Activated T-cell treated with anti-CD3 and anti-CD28 coated beads, Interleukin-2, amount 50 U/mL, for 4 hours (primary cell): Measurements from ENCODE around the gene FBP1. TPM values are rescaled to one million over a fixed set of nuclear protein-coding genes. Genes with fewer than 3 reads are reported as not detected.
"Not testable (repeated sequence)": the region's sequence is repeated elsewhere in the genome, so short reads cannot be mapped to it uniquely, and the experiment has no call there.

ENCODE experiments used
- ATAC-seq, 2 donors: fragments of 200-7000 bp; cut with Tn5 transposase; one replicate each; pipeline ENCODE4 v1.10.0; 2021
- DNase-seq: peaks from one replicate; pipeline ENCODE4 v3.0.0-alpha.2; 2020
- H3K27me3 Mint-ChIP-seq: one replicate; pipeline ENCODE4 v1.8.0; 2021; ENCODE audit warnings: low read depth, mixed read lengths
- H3K36me3 Mint-ChIP-seq: one replicate; pipeline ENCODE4 v1.8.0; 2022; ENCODE audit warnings: mixed read lengths; ENCODE audit not compliant: insufficient read depth
- H3K4me1 Mint-ChIP-seq: one replicate; pipeline ENCODE4 v1.8.0; 2021; ENCODE audit warnings: low read depth, mixed read lengths
- H3K4me3 Mint-ChIP-seq: one replicate; pipeline ENCODE4 v1.8.0; 2021; ENCODE audit warnings: mild to moderate bottlenecking, moderate library complexity, mixed read lengths
- H3K9me3 Mint-ChIP-seq: one replicate; pipeline ENCODE4 v1.8.0; 2021; ENCODE audit warnings: mixed read lengths
- total RNA-seq, 3 donors: library from RNA; stranded (reverse); gene quantifications; one replicate each; pipeline ENCODE4 v1.2.1, GENCODE V29; 2021

The FBP1 gene
- total RNA-seq, 3 donors from 2014 or later = 0.47 to 0.51 (median 0.49) TPM

DNA sequence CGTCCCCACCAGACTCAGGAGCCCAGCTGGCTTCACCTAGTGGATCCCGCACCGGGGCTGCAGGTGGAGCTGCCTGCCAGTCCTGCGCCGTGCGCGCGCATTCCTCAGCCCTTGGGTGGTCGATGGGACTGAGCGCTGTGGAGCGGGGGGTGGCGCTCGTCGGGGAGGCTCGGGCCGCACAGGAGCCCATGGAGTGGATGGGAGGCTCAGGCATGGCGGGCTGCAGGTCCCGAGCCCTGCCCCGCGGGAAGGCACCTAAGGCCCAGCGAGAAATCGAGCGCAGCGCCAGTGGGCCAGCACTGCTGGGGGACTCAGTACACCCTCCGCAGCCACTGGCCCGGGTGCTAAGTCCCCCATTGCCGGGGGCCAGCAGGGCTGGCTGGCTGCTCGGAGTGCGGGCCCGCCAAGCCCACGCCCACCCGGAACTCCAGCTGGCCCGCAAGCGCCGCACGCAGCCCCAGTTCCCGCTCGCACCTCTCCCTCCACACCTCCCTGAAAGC is 48.2 kb downstream of the FBP1 start:
- not testable (repeated sequence) for H3K4me1 Mint-ChIP-seq, H3K4me3 Mint-ChIP-seq, H3K9me3 Mint-ChIP-seq, H3K36me3 Mint-ChIP-seq, DNase-seq, ATAC-seq
- peaks cover 16% of the 10 kb centered on the region for H3K27me3 Mint-ChIP-seq

DNA sequence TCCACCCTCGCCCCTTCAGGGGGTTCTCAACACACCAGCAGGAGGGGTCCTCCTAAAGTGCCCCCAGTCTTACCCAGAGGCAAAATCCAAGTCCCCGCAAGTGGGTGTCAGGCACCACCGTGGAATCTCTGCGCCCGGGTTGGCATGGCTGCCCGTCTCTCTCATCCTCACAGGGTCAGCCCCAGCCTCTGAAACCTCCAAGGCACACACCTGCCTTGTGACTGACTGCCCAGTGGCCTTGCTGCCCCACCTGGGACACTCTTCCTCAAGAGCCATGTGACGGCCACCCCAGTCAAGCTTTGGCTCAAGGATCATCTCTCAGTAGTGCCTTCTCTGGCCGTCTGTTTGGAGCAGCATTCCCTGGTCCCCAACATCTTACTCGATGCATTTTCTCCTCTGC is 50.6 kb downstream of the FBP1 start:
- Mint-ChIP-seq H3K4me3 (no peak overlapping the region), H3K36me3 (no peaks in the 10 kb centered on the region), H3K4me1 (peaks cover 17% of the 10 kb centered on the region), H3K27me3 (peaks cover 13% of the 10 kb centered on the region), H3K9me3 (no peaks in the 10 kb centered on the region)
- ATAC-seq (no peak), DNase-seq (no peak)

DNA sequence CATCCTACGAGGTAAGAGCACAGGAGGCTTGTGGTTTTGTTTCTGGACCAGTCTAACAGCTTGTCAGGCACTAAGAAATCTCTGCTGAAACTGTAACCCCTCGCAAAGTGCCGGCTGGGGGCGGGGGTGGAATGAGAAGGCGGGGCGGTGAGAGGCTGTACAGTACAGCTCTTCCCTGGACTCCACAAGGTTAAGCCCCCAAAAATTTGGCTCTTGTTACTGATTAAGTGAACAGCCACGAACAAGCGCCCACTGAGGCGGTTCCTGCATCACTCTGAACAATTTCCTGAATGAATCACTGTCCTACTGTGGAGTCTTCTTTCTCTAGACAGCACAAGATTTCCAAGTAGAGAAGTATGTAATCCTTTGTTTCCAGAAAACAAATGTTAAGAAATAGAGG is 52.5 kb downstream of the FBP1 start:
- Mint-ChIP-seq H3K27me3 (peaks cover 13% of the 10 kb centered on the region), H3K9me3 (no peaks in the 10 kb centered on the region), H3K36me3 (no peaks in the 10 kb centered on the region), H3K4me3 (no peak overlapping the region), H3K4me1 (peaks cover 17% of the 10 kb centered on the region)
- DNase-seq (no peak), ATAC-seq (no peak)

GRCh38 chr9:94586316-94586715 is 53.0 kb downstream of the FBP1 start:
- ATAC-seq (peak in 1 of 2 donors; percentile 53), DNase-seq (no peak)
- Mint-ChIP-seq H3K4me1 (peaks cover 17% of the 10 kb centered on the region), H3K27me3 (peaks cover 13% of the 10 kb centered on the region), H3K4me3 (no peak overlapping the region), H3K9me3 (no peaks in the 10 kb centered on the region), H3K36me3 (no peaks in the 10 kb centered on the region)

DNA sequence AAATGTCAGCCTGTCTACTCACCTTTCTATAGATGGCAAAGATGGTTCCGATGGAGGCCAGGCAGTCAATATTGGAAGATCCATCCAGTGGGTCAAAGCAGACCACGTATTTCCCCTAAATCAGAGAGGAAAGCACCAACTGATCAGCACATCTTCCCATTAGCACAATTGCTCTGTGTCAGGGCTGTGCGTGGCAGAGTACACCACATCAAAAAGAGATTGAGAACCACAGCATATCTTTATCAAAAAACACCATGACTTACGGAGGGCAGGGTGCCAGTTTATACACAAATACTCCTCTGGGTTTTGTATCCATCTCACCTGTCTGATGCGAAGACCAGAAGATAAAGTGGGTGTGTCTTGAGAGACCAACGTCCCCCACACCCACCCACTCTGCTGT is 54.8 kb downstream of the FBP1 start:
- no peaks in the 10 kb centered on the region for H3K9me3 Mint-ChIP-seq
- H3K4me1 Mint-ChIP-seq = peaks cover 17% of the 10 kb centered on the region
- H3K4me3 Mint-ChIP-seq = no peak overlapping the region
- no peaks in the 10 kb centered on the region for H3K36me3 Mint-ChIP-seq
- DNase-seq (no peak), ATAC-seq (peak in 1 of 2 donors; percentile 62)
- H3K27me3 Mint-ChIP-seq = peaks cover 10% of the 10 kb centered on the region

- Mint-ChIP-seq H3K4me1 (peaks cover 17% of the 10 kb centered on the region), H3K36me3 (no peaks in the 10 kb centered on the region), H3K4me3 (no peak overlapping the region), H3K27me3 (peaks cover 2% of the 10 kb centered on the region), H3K9me3 (no peaks in the 10 kb centered on the region)
- no peak for ATAC-seq
- no peak for DNase-seq
These were observed 57.6 kb downstream of the FBP1 start for GRCh38 chr9:94581728-94582127.

- H3K36me3 Mint-ChIP-seq = no peaks in the 10 kb centered on the region
- no peak overlapping the region for H3K4me3 Mint-ChIP-seq
- H3K9me3 Mint-ChIP-seq = no peaks in the 10 kb centered on the region
- DNase-seq (no peak), ATAC-seq (no peak)
- no peaks in the 10 kb centered on the region for H3K4me1 Mint-ChIP-seq
- peaks cover 10% of the 10 kb centered on the region for H3K27me3 Mint-ChIP-seq
These were observed 61.7 kb downstream of the FBP1 start for GRCh38 chr9:94577571-94577970.

- DNase-seq (no peak), ATAC-seq (no peak)
- Mint-ChIP-seq H3K9me3 (no peaks in the 10 kb centered on the region), H3K27me3 (peaks cover 15% of the 10 kb centered on the region), H3K36me3 (no peaks in the 10 kb centered on the region), H3K4me3 (no peak overlapping the region), H3K4me1 (no peaks in the 10 kb centered on the region)
These were observed 62.3 kb downstream of the FBP1 start for GRCh38 chr9:94577036-94577435.

DNA sequence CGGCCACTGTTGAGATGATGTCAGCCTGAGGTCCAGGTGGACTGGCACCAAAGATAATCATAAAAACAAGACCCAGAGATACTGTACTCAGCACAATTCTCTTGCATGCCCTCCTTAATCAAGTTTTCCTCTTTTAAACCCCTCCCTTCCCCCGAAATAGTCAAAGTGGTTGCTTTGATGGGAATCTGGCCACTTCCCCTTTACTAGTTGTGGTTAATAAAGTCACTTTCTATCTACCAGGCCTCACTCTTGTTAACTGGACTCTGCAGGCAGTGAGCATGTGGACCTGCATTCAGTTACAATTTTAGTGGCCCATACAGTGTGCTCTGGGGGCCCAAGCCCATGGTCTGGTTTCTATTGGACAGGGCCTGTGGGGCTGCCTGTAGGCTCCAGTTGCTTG is 63.2 kb downstream of the FBP1 start:
- H3K9me3 Mint-ChIP-seq = no peaks in the 10 kb centered on the region
- DNase-seq (no peak), ATAC-seq (no peak)
- peaks cover 16% of the 10 kb centered on the region for H3K27me3 Mint-ChIP-seq
- H3K4me3 Mint-ChIP-seq = no peak overlapping the region
- H3K36me3 Mint-ChIP-seq = no peaks in the 10 kb centered on the region
- no peaks in the 10 kb centered on the region for H3K4me1 Mint-ChIP-seq

DNA sequence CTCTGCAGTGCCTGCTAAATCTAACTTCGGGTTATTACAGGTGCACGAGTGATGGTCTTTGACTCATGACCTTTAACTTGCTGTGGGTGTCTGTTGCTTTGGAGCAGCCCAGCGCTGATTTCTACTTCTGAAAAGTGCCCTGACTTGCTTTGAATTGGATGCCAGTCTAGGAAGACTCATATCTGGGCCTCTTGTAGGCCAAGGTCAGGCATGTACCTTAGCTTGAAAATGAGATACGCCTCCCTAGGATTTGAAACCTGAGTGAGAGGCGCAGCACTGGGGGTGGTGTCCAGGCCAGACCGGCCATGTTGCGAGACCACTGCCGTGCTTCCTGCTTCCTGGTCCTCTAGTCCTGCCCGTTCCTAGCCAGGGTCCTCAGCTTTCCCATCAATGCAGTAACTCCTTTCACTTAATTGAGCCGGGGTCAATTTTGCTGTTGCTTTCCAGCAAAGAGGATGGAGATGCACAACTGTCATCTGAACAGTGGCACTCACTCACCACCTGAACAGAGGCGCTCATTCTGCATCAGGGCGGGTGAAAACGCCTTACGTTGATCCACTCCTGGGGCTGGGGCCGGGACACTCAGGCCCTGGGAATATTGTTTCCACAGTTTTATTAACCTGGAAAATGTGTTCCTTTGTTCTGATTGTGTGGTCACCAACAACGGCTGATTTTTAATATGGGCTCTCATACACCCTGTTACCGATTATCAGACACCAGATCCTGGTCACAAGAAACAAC is 70.2 kb downstream of the FBP1 start:
- peaks cover 11% of the 10 kb centered on the region for H3K27me3 Mint-ChIP-seq
- no peaks in the 10 kb centered on the region for H3K4me1 Mint-ChIP-seq
- peaks cover 2% of the 10 kb centered on the region for H3K9me3 Mint-ChIP-seq
- H3K36me3 Mint-ChIP-seq = no peaks in the 10 kb centered on the region
- H3K4me3 Mint-ChIP-seq = no peak overlapping the region
- DNase-seq = no peak
- ATAC-seq = no peak

GRCh38 chr9:94568250-94568889 is 70.9 kb downstream of the FBP1 start:
- no peaks in the 10 kb centered on the region for H3K4me1 Mint-ChIP-seq
- ATAC-seq (no peak), DNase-seq (no peak)
- H3K4me3 Mint-ChIP-seq = no peak overlapping the region
- H3K36me3 Mint-ChIP-seq = no peaks in the 10 kb centered on the region
- peaks cover 5% of the 10 kb centered on the region for H3K9me3 Mint-ChIP-seq
- peaks cover 14% of the 10 kb centered on the region for H3K27me3 Mint-ChIP-seq

- no peak overlapping the region for H3K4me3 Mint-ChIP-seq
- no peak for DNase-seq
These were observed 72.0 kb downstream of the FBP1 start for GRCh38 chr9:94567271-94567670.

DNA sequence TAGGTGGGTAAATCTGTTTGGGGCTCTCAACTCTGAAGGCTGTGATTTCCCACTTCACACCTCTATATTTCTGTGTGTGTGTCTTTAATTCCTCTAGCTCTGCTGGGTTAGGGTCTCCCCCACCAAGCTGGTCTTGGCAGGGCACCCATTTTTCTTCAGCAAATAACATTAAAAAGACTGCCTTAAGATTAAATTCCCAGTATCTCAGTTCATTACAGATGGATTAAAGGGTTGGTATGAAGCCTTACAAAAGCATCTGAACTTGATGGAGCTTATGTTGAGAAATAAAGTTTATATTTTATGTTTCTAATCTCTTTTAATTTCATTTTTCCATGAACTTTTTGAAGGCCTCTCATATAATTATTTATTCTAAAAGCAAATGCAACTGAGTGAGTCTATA is 72.8 kb downstream of the FBP1 start:
- H3K4me1 Mint-ChIP-seq = no peaks in the 10 kb centered on the region
- DNase-seq (no peak), ATAC-seq (no peak)
- H3K9me3 Mint-ChIP-seq = peaks cover 5% of the 10 kb centered on the region
- H3K4me3 Mint-ChIP-seq = no peak overlapping the region
- H3K27me3 Mint-ChIP-seq = peaks cover 13% of the 10 kb centered on the region
- H3K36me3 Mint-ChIP-seq = no peaks in the 10 kb centered on the region

More at GRCh38 chr9:94567271-94567670, 72.0 kb downstream of the FBP1 start:
- Mint-ChIP-seq H3K27me3 (peaks cover 15% of the 10 kb centered on the region), H3K9me3 (peaks cover 5% of the 10 kb centered on the region), H3K36me3 (no peaks in the 10 kb centered on the region), H3K4me1 (no peaks in the 10 kb centered on the region)
- ATAC-seq = no peak

DNA sequence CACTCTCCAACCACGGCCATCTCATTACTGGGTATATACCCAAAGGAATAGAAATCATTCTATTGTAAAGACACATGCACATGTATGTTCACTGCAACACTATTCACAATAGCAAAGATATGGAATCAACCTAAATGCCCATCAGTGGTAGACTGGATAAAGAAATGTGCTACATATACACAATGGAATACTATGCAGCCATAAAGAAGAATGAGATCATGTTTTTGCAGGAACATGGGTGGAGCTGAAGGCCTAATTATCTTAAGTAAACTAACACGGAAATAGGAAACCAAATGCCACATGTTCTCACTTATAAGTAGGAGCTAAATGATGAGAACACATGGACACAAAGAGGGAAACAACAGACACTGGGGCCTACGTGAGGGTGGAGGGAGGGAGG is 75.0 kb downstream of the FBP1 start:
- not testable (repeated sequence) for H3K4me3 Mint-ChIP-seq, H3K4me1 Mint-ChIP-seq, H3K36me3 Mint-ChIP-seq, H3K9me3 Mint-ChIP-seq, ATAC-seq, DNase-seq
- peaks cover 15% of the 10 kb centered on the region for H3K27me3 Mint-ChIP-seq

DNA sequence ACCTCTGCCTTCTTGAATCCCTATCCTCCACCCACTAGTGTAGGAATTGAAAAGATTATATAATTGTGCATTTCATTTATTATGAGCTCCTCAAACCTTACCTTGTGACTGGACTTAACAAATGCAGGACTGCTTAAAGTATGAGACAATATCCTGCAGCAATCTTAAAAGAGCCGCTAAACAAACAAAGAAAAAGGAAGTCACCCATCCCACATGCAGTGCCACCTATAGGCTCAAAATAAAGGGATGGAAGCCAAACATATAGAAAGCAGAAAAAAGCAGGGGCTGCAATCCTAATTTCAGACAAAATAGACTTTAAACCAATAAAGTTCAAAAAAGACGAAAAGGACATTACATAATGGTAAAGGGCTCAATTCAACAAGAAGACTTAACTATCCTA is 75.8 kb downstream of the FBP1 start:
- ATAC-seq (no peak), DNase-seq (no peak)
- no peak overlapping the region for H3K4me3 Mint-ChIP-seq
- H3K27me3 Mint-ChIP-seq = peaks cover 15% of the 10 kb centered on the region
- peaks cover 5% of the 10 kb centered on the region for H3K9me3 Mint-ChIP-seq
- H3K36me3 Mint-ChIP-seq = no peaks in the 10 kb centered on the region
- no peaks in the 10 kb centered on the region for H3K4me1 Mint-ChIP-seq
